A549 (cell line): ENCODE results near the gene PNLIPRP1. TPM values are rescaled to one million over a fixed set of nuclear protein-coding genes. Genes with fewer than 3 reads are reported as not detected.

ENCODE experiments used
- ATAC-seq, 2 experiments: fragments of 200-7000 bp in 1 of 2; fragments of >200 bp in 1 of 2; cut with Nextera tagmentation in 1 of 2; cut with Tn5 transposase in 1 of 2; 3 replicates each; pipeline versions ENCODE4 v1.8.0 to v1.9.1; 2018 to 2020; ENCODE audit warnings: mild to moderate bottlenecking in 1 of 2, moderate library complexity in 1 of 2
- CTCF ChIA-PET: fragments of 300-600 bp; sonication (Branson Sonifier 250); formaldehyde crosslinking; extraction: SDS; loops from one replicate; lab custom pipeline; 2021; ENCODE audit warnings: antibody characterized with exemption, inconsistent platforms; lab: Yijun Ruan, JAX
- POLR2A ChIA-PET: fragments of 350-600 bp; formaldehyde crosslinking; extraction: SDS; loops from one replicate; lab custom pipeline; 2021; ENCODE audit warnings: antibody characterized with exemption, inconsistent platforms; lab: Yijun Ruan, JAX
- DNase-seq, 2 experiments: peaks; one replicate each; pipeline versions ENCODE4 v3.0.0 to v3.0.0-alpha.2; 2011 to 2016; ENCODE audit warnings: low read depth in 1 of 2, low spot score in 1 of 2
- FAIRE-seq: peaks from 2 replicates; lab custom pipeline; 2011; peaks lifted over from hg19 to GRCh38; lab: Jason Lieb, UNC
- H3K27ac ChIP-seq, 2 experiments: fragments of >200 bp; sonication (Bioruptor Twin); formaldehyde crosslinking; 3 replicates each; pipeline ENCODE4 v1.5.1; 2016 to 2017
- H3K4me1 ChIP-seq: fragments of >200 bp; sonication (Bioruptor Twin); formaldehyde crosslinking; 3 replicates; pipeline ENCODE4 v1.6.1; 2016
- H3K4me2 ChIP-seq: fragments of >200 bp; sonication (Bioruptor Twin); formaldehyde crosslinking; 3 replicates; pipeline ENCODE4 v1.6.1; 2016
- H3K4me3 ChIP-seq: fragments of >200 bp; sonication (Bioruptor Twin); formaldehyde crosslinking; 3 replicates; pipeline ENCODE4 v1.5.1; 2016
- H3K9me3 ChIP-seq: fragments of >200 bp; sonication (Bioruptor Twin); formaldehyde crosslinking; 3 replicates; pipeline ENCODE4 v1.6.1; 2016
- BCL3 ChIP-seq: fragments of >200 bp; sonication (Bioruptor Twin); formaldehyde crosslinking; IDR thresholded peaks from 3 replicates; pipeline ENCODE4 v1.6.1; 2016
- BHLHE40 ChIP-seq: IDR thresholded peaks from 2 replicates; pipeline ENCODE4 v1.6.1; 2012; ENCODE audit warnings: low read depth, low read length, inconsistent platforms
- CBX2 ChIP-seq: fragments of 200-600 bp; sonication (generic); IDR thresholded peaks from 2 replicates; pipeline ENCODE4 v1.6.1; 2016; ENCODE audit warnings: low read depth, mild to moderate bottlenecking, borderline replicate concordance
- CBX8 ChIP-seq: fragments of 200-600 bp; sonication (generic); IDR thresholded peaks from 2 replicates; pipeline ENCODE4 v1.6.1; 2016
- CHD2 ChIP-seq: fragments of 150-350 bp; IDR thresholded peaks from 2 replicates; pipeline ENCODE4 v1.6.1; 2014; ENCODE audit warnings: low read length; ENCODE audit not compliant: partially characterized antibody
- CTCF ChIP-seq: fragments of >200 bp; sonication (Bioruptor Twin); formaldehyde crosslinking; IDR thresholded peaks from 3 replicates; pipeline ENCODE4 v1.5.1; 2016
- EHF ChIP-seq: fragments of 250-450 bp; sonication (Bioruptor Pico); IDR thresholded peaks from 2 replicates; pipeline ENCODE4 v1.5.0; 2020; ENCODE audit warnings: mild to moderate bottlenecking
- GATA3 ChIP-seq: IDR thresholded peaks from 2 replicates; pipeline ENCODE4 v1.6.1; 2012; ENCODE audit warnings: borderline replicate concordance
- HOXB13 ChIP-seq: fragments of 250-450 bp; sonication (Bioruptor Pico); IDR thresholded peaks from 2 replicates; pipeline ENCODE4 v1.5.0; 2020; ENCODE audit warnings: low read depth, mild to moderate bottlenecking, moderate library complexity
- NFE2L2 ChIP-seq: fragments of 150-350 bp; conservative IDR thresholded peaks from 2 replicates; pipeline ENCODE4 v1.6.1; 2014; ENCODE audit warnings: low read length
- POLR2A ChIP-seq: IDR thresholded peaks from 2 replicates; pipeline ENCODE4 v1.6.1; 2012; ENCODE audit warnings: mild to moderate bottlenecking, low read length
- POLR2AphosphoS2 ChIP-seq: conservative IDR thresholded peaks from 2 replicates; pipeline ENCODE4 v1.6.1; 2012; ENCODE audit warnings: low read length, improper control_type of control experiment, inconsistent platforms
- RAD21 ChIP-seq, 2 experiments: fragments of >200 bp in 1 of 2; sonication (Bioruptor Twin) in 1 of 2; formaldehyde crosslinking in 1 of 2; IDR thresholded peaks in 1 of 2; conservative IDR thresholded peaks in 1 of 2; 2 replicates in 1 of 2; 3 replicates in 1 of 2; pipeline ENCODE4 v1.6.1; 2012 to 2018; ENCODE audit warnings: inconsistent platforms in 1 of 2
- RARB ChIP-seq: fragments of 250-450 bp; sonication (Bioruptor Pico); IDR thresholded peaks from 2 replicates; pipeline ENCODE4 v1.8.0; 2021; ENCODE audit warnings: mild to moderate bottlenecking, moderate library complexity
- RCOR1 ChIP-seq: fragments of 150-350 bp; IDR thresholded peaks from 2 replicates; pipeline ENCODE4 v1.6.1; 2014; ENCODE audit warnings: antibody characterized with exemption, low read length, low read depth
- RFX5 ChIP-seq: fragments of 450-650 bp; IDR thresholded peaks from 2 replicates; pipeline ENCODE4 v1.7.1; 2014; ENCODE audit warnings: antibody characterized with exemption, mild to moderate bottlenecking, moderate library complexity
- SMC3 ChIP-seq: fragments of >200 bp; sonication (Bioruptor Twin); formaldehyde crosslinking; IDR thresholded peaks from 3 replicates; pipeline ENCODE4 v1.6.1; 2018; ENCODE audit warnings: inconsistent platforms
- TFCP2L1 ChIP-seq: fragments of 250-450 bp; sonication (Bioruptor Pico); IDR thresholded peaks from 2 replicates; pipeline ENCODE4 v1.5.0; 2021; ENCODE audit warnings: mild to moderate bottlenecking
- TP53 ChIP-seq: fragments of 250-450 bp; sonication (Bioruptor Pico); IDR thresholded peaks from 2 replicates; pipeline ENCODE4 v1.5.0; 2021; ENCODE audit warnings: mild to moderate bottlenecking, moderate library complexity
- ZNF302 ChIP-seq: fragments of 250-450 bp; sonication (Bioruptor Pico); IDR thresholded peaks from 2 replicates; pipeline ENCODE4 v1.9.0; 2021; ENCODE audit warnings: inconsistent platforms, mild to moderate bottlenecking, moderate library complexity
- ZSCAN20 ChIP-seq: fragments of 250-450 bp; sonication (Bioruptor Pico); IDR thresholded peaks from 2 replicates; pipeline ENCODE4 v1.8.0; 2022; ENCODE audit warnings: mild to moderate bottlenecking, moderate library complexity
- WGBS: methylation state at CpG from one replicate; pipeline ENCODE4 v1.1.6; 2017; ENCODE audit errors: missing lambda C conversion rate; 5-methylcytosine and 5-hydroxymethylcytosine counted together
- polyA plus RNA-seq, 4 experiments: library from polyadenylated mRNA; depleted of rRNA in 3 of 4; stranded (reverse); fragments of >200 nt; fragmentation: RNase III in 1 of 4; extraction: RNeasy Plus Mini Kit Qiagen cat#74134 plus additional on column Dnase treatment in 1 of 4; gene quantifications; 2 replicates in 3 of 4; 3 replicates in 1 of 4; pipeline ENCODE4 v1.2.3, GENCODE V29; 2011 to 2017

Gene PNLIPRP1
- polyA plus RNA-seq, 2 of the 4 experiments (the other 2 are of a cell fraction): not detected

- no peak for TF ChIP-seq SMC3
- TF ChIP-seq BCL3: no peak
- no peak for TF ChIP-seq TP53 (CRISPR knock-in tag)
- no peak for TF ChIP-seq BHLHE40
- TF ChIP-seq, all 56 proteins: peak for 0
- CTCF ChIA-PET: interaction anchor here (0.7 to 1.2 kb wide), 2 partner anchors 552 to 1683 kb away, joined by 3 read pairs; no protein-coding TSS in a partner anchor
- DNase-seq (no peak), ATAC-seq (no peak), FAIRE-seq (no peak)
- no peak overlapping the region for H3K4me3 ChIP-seq
- WGBS: 43% methylated on average over 2 of the region's 2 CpGs
- no peaks in the 10 kb centered on the region for H3K9me3 ChIP-seq
- POLR2A ChIA-PET: no interaction called here
- H3K4me1 ChIP-seq: no peaks in the 10 kb centered on the region
- no peak overlapping the region for H3K27ac ChIP-seq
- no peak overlapping the region for H3K4me2 ChIP-seq
These were observed 22.7 kb downstream of the PNLIPRP1 start for GRCh38 chr10:116613471-116613870.

GRCh38 chr10:116614796-116615195 is 24.0 kb downstream of the PNLIPRP1 start:
- DNase-seq (no peak), FAIRE-seq (no peak), ATAC-seq (no peak)
- no peaks in the 10 kb centered on the region for H3K9me3 ChIP-seq
- no peak overlapping the region for H3K27ac ChIP-seq
- H3K4me2 ChIP-seq: no peak overlapping the region
- whole genome bisulfite sequencing: 13% methylated on average over 2 of the region's 2 CpGs
- H3K4me3 ChIP-seq: no peak overlapping the region
- ChIA-PET CTCF (interaction anchor here (1.2 to 2.5 kb wide), 3 partner anchors 12 to 173 kb away, joined by 4 to 10 read pairs (median 4); no protein-coding TSS in a partner anchor), POLR2A (no interaction called here)
- TF ChIP-seq RAD21 (conservative IDR thresholded peaks at IDR 0.05 in 1 of 2, IDR thresholded peaks at IDR 0.05 in 1 of 2) (no peak), NFE2L2 (no peak), ZNF302 (CRISPR knock-in tag) (no peak), POLR2AphosphoS2 (no peak), ZSCAN20 (CRISPR knock-in tag) (no peak), BCL3 (no peak), HOXB13 (no peak), POLR2A (no peak), CBX2 (no peak), CBX8 (no peak), RFX5 (no peak), RCOR1 (no peak), CTCF (no peak), CHD2 (no peak), GATA3 (no peak)
- H3K4me1 ChIP-seq: no peaks in the 10 kb centered on the region

GRCh38 chr10:116615199-116615776 is 24.5 kb downstream of the PNLIPRP1 start:
- TF ChIP-seq TFCP2L1 (CRISPR knock-in tag) (no peak), RARB (CRISPR knock-in tag) (no peak), CBX2 (no peak), CHD2 (no peak), EHF (CRISPR knock-in tag) (no peak), ZNF302 (CRISPR knock-in tag) (no peak)
- TF ChIP-seq, all 56 proteins: peak for 0
- Histone ChIP-seq H3K4me1 (no peaks in the 10 kb centered on the region), H3K9me3 (no peaks in the 10 kb centered on the region), H3K4me3 (no peak overlapping the region), H3K4me2 (no peak overlapping the region), H3K27ac (no peak overlapping the region)
- DNase-seq (no peak), ATAC-seq (no peak), FAIRE-seq (no peak)
- ChIA-PET CTCF (interaction anchor here (0.6 to 2.5 kb wide), 4 partner anchors 12 to 1625 kb away, joined by 3 to 10 read pairs (median 4); no protein-coding TSS in a partner anchor), POLR2A (no interaction called here)
- WGBS: 32% methylated on average over 3 of the region's 3 CpGs
